ENCODE results near the gene SHC2. TPM values are rescaled to one million over a fixed set of nuclear protein-coding genes. Genes with fewer than 3 reads are reported as not detected.

Gene SHC2
- total RNA-seq, 8 experiments from 2014 or later: 4.6 to 57.6 (median 33.0) TPM

DNA sequence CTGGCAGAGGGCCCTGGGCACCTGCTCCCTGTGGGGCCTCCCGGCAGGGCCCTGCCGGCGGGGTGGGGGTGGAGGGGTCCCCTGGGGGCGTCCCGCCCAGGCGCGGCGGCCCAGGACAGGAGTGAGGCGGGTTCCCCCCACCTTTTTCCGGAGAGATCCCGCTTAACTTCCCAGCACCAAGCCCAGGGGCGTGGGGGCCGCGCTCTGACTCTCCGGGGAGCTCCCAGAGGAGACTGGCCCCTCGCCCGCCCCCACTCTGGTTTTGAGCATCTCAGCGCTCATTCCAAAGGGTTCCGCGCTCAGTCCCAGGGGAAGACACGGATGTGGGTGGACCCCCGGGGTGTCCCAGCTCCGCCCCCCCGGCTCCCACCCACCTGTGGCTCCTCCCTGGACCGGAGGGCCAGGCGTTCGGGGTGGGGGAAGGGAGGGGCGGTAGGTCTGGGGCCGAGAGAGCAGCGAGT is 52.4 kb downstream of the SHC2 start:
- no peak overlapping the region for H3K27ac ChIP-seq
- H3K4me3 ChIP-seq: peak overlapping the region; percentile 58 to 91 (median 65)
- WGBS, 10 experiments: no CpG with 5 or more reads among the region's 30 CpGs
- peak in 6 of 8 experiments; percentile 7 to 36 (median 18) for ATAC-seq (replicated peaks in 6 of 8)
- in situ Hi-C loops (cut with MboI; ENCODE audit: low pct_unique_long_range_greater_than_20kb in 2 of 9, low sequenced_read_pairs in 9 of 9, unreplicated experiment in 9 of 9): no loop called here
- peaks cover 52 to 54% of the 10 kb centered on the region in 2 donors for H3K4me1 ChIP-seq (replicated peaks in 1 of 2)

GRCh38 chr19:407511-408440 is 53.1 kb downstream of the SHC2 start:
- H3K27ac ChIP-seq: no peak overlapping the region
- no peak for ATAC-seq (replicated peaks in 6 of 8)
- 60 to 86% (median 83%) methylated on average over 2 to 7 of the region's 70 CpGs; no CpG with 5 or more reads in 7 of the 10 experiments for WGBS, 10 experiments
- H3K4me1 ChIP-seq (replicated peaks in 1 of 2): peaks cover 52 to 54% of the 10 kb centered on the region in 2 donors
- peak overlapping the region; percentile 58 to 91 (median 65) for H3K4me3 ChIP-seq
- in situ Hi-C loops (cut with MboI; ENCODE audit: low pct_unique_long_range_greater_than_20kb in 2 of 9, low sequenced_read_pairs in 9 of 9, unreplicated experiment in 9 of 9): no loop called here

DNA sequence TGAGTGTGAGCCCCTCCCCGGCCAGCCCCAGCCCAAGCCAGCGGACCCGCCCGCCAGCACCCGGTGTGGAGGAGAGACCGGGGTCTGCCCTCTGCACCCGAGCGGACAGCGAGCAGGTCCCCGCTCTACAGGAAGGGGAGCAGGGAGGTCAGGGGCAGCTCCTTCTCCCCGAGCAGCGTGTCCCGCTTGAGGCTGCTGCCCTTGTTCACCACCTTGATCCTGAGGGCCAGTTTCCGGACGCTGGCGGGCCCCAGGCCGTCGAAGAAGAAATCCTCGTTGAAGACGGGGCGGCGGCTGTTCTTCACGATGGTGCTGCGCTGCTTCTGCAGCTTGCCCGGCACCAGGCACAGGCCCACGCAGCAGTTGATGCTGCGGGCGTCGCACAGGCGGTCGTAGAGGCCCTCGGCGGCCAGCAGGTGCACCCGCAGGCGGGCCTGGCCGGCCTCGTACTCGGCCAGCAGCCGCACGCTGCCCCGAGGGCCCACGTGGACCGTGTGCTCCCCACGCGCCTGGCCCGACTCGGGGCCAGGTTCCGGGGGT is 53.8 kb downstream of the SHC2 start:
- in situ Hi-C loops (cut with MboI; ENCODE audit: low pct_unique_long_range_greater_than_20kb in 2 of 9, low sequenced_read_pairs in 9 of 9, unreplicated experiment in 9 of 9): no loop called here
- no peak overlapping the region for H3K4me3 ChIP-seq
- peak in 3 of 8 experiments; percentile 11 to 16 (median 14) for ATAC-seq (replicated peaks in 6 of 8)
- H3K4me1 ChIP-seq (replicated peaks in 1 of 2): peaks cover 49 to 51% of the 10 kb centered on the region in 2 donors
- 73 to 100% (median 86%) methylated on average over 1 to 19 of the region's 48 CpGs; no CpG with 5 or more reads in 6 of the 10 experiments for WGBS, 10 experiments
- H3K27ac ChIP-seq: no peak overlapping the region

DNA sequence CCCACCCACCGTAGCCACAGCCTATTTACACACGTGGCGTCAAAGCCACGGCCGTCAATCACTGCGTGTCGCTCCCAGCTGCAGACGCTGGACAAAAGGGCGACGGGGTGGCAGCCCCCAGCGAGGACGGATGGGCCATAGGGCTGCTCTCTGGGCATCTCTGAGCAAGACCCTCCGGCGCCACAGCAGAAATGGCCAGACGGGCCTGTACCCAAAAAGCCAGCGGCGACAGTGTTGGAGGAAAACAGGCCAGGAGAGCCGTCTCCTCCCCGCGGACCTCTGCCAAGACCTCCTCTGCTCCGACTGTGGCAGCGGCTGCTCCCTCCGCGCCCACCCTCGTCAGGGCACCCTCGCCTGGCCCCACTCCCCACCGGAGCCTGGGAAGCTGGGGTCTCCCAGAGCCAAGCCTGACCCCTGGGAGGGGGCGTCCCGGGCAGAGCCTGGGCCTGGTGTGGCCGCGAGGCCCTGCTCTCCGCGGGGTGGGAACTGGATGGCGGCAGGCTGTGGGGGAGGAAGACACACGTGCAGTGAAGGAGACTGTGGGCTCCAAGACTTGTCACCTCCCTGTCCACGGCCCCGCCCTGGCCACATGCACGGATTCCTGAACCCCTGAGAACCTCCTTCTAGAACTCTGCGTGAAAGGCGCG is 54.6 kb downstream of the SHC2 start:
- no peak overlapping the region for H3K4me3 ChIP-seq
- H3K4me1 ChIP-seq (replicated peaks in 1 of 2): peaks cover 47 to 48% of the 10 kb centered on the region in 2 donors
- peak in 5 of 8 experiments; percentile 9 to 15 (median 13) for ATAC-seq (replicated peaks in 6 of 8)
- peak overlapping the region in 1 of 2 donors; percentile 23 for H3K27ac ChIP-seq
- in situ Hi-C loops (cut with MboI; ENCODE audit: low pct_unique_long_range_greater_than_20kb in 2 of 9, low sequenced_read_pairs in 9 of 9, unreplicated experiment in 9 of 9): no loop called here
- WGBS, 10 experiments: 17 to 60% (median 31%) methylated on average over 1 to 12 of the region's 41 CpGs; no CpG with 5 or more reads in 7 of the 10 experiments

DNA sequence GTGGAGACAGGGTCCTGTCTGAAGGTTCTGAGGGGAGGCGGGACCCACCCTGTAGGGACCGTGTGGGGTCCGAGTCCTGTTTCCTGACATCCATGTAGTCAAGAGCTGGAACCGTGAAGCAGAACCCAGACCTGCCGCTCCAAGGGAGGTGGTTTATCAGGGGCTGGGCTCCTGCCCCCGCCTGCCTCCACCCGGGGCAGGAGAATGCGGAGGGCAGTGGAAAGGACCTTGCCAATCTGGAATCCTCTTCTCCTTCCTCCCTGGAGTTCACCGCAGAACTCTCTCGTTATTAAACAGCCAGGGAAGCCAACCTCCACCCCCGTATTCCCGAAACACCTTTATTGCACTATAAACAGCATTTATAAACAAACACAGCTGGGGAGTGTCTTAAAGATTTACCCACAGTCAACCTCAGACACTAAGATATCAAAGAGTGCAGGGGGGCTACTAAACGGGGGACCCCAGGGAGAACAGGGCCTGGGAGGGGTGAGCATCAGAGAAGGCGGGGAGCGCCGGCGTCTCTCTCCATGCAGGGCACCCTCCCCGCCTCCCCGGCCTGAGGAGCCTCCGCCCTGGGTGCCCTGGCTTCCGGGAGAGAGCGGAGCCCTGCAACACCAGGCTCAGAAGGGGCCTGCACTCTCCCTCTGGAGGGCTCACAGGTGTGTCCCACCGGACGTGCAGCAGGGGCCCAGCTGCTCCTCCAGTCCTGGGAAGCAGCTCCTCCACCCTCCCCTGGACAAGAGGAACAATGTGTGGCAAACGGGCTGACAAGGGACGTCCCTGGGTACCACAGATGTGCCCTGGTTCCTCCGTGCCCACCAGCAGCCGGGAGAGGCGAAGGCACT is 55.5 kb downstream of the SHC2 start:
- peak in 3 of 8 experiments; percentile 3 to 6 (median 5) for ATAC-seq (replicated peaks in 6 of 8)
- H3K4me3 ChIP-seq: no peak overlapping the region
- no peak overlapping the region for H3K27ac ChIP-seq
- in situ Hi-C loops (cut with MboI; ENCODE audit: low pct_unique_long_range_greater_than_20kb in 2 of 9, low sequenced_read_pairs in 9 of 9, unreplicated experiment in 9 of 9): no loop called here
- peaks cover 47 to 48% of the 10 kb centered on the region in 2 donors for H3K4me1 ChIP-seq (replicated peaks in 1 of 2)
- WGBS, 10 experiments: 0 to 100% (median 20%) methylated on average over 1 to 8 of the region's 29 CpGs; no CpG with 5 or more reads in 4 of the 10 experiments

DNA sequence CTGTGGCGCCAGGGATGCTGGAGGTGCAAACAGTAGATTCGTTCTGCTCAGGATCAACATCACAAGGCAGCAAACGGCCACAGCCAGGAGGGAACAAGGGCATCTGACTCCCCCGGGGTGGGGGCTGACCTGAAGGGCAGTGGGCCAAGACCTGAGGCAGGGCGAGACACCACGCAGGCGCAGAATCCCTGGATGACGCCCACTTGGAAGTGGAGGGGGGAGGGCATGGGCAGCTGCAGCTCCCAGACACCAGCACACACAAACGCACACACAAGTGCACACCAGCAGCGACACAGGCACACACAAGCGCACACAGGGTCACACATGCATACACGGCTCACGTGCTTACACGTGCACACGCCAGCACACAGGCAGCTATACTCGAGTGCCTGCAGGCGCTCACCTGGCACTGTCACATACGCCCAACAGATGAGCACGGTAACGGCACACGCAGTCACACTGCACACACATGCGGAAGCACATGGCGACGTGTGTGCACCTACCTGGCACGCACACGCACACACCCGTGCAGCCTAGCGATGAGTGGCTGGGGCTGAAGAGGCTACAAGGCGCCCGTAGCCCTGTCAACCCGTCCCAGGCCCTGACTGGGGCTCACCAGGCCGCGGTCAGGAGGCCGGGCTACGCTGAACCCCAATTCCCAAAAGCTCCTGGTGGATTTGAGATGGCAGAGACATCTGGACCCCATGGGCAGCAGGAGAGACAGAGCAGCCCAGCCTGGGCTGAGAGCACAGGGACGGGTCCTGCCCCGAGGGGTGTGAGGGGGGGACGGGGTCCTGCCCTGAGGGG is 57.4 kb downstream of the SHC2 start:
- peak in 2 of 8 experiments; percentile 8 to 18 for ATAC-seq (replicated peaks in 6 of 8)
- in situ Hi-C loops (cut with MboI; ENCODE audit: low pct_unique_long_range_greater_than_20kb in 2 of 9, low sequenced_read_pairs in 9 of 9, unreplicated experiment in 9 of 9): no loop called here
- 73 to 90% (median 85%) methylated on average over 2 to 10 of the region's 38 CpGs; no CpG with 5 or more reads in 6 of the 10 experiments for WGBS, 10 experiments
- peaks cover 40% of the 10 kb centered on the region in 2 donors for H3K4me1 ChIP-seq (replicated peaks in 1 of 2)
- no peak overlapping the region for H3K4me3 ChIP-seq
- H3K27ac ChIP-seq: no peak overlapping the region

GRCh38 chr19:402786-403185 is 58.0 kb downstream of the SHC2 start:
- H3K27ac ChIP-seq: no peak overlapping the region
- ATAC-seq (replicated peaks in 6 of 8): no peak
- no peak overlapping the region for H3K4me3 ChIP-seq
- 79 to 100% (median 94%) methylated on average over 1 to 7 of the region's 11 CpGs; no CpG with 5 or more reads in 6 of the 10 experiments for whole genome bisulfite sequencing, 10 experiments
- in situ Hi-C loops (cut with MboI; ENCODE audit: low pct_unique_long_range_greater_than_20kb in 2 of 9, low sequenced_read_pairs in 9 of 9, unreplicated experiment in 9 of 9): no loop called here
- H3K4me1 ChIP-seq (replicated peaks in 1 of 2): peaks cover 33 to 36% of the 10 kb centered on the region in 2 donors

GRCh38 chr19:401866-402511 is 58.8 kb downstream of the SHC2 start:
- WGBS, 10 experiments: 7 to 90% (median 23%) methylated on average over 2 to 18 of the region's 38 CpGs; no CpG with 5 or more reads in 4 of the 10 experiments
- Histone ChIP-seq H3K4me3 (peak overlapping the region in 1 of 5 donors; percentile 8), H3K4me1 (replicated peaks in 1 of 2) (peaks cover 28 to 30% of the 10 kb centered on the region in 2 donors), H3K27ac (peak overlapping the region; percentile 42 to 52)
- in situ Hi-C loops (cut with MboI; ENCODE audit: low pct_unique_long_range_greater_than_20kb in 2 of 9, low sequenced_read_pairs in 9 of 9, unreplicated experiment in 9 of 9): no loop called here
- peak in 7 of 8 experiments; percentile 10 to 64 (median 51) for ATAC-seq (replicated peaks in 6 of 8)

GRCh38 chr19:400976-401865 is 59.6 kb downstream of the SHC2 start:
- whole genome bisulfite sequencing, 10 experiments: 63 to 88% (median 87%) methylated on average over 3 to 9 of the region's 43 CpGs; no CpG with 5 or more reads in 7 of the 10 experiments
- in situ Hi-C loops (cut with MboI; ENCODE audit: low pct_unique_long_range_greater_than_20kb in 2 of 9, low sequenced_read_pairs in 9 of 9, unreplicated experiment in 9 of 9): no loop called here
- H3K4me3 ChIP-seq: no peak overlapping the region
- H3K27ac ChIP-seq: no peak overlapping the region
- H3K4me1 ChIP-seq (replicated peaks in 1 of 2): peaks cover 20 to 23% of the 10 kb centered on the region in 2 donors
- ATAC-seq (replicated peaks in 6 of 8): peak in 4 of 8 experiments; percentile 2 to 16 (median 7)

GRCh38 chr19:399370-399769 is 61.5 kb downstream of the SHC2 start:
- in situ Hi-C loops (cut with MboI; ENCODE audit: low pct_unique_long_range_greater_than_20kb in 2 of 9, low sequenced_read_pairs in 9 of 9, unreplicated experiment in 9 of 9): no loop called here
- no CpG with 5 or more reads among the region's 9 CpGs for WGBS, 10 experiments
- no peak for ATAC-seq (replicated peaks in 6 of 8)

More at GRCh38 chr19:399370-399769, 61.5 kb downstream of the SHC2 start:
- peaks cover 9 to 10% of the 10 kb centered on the region in 2 donors for H3K4me1 ChIP-seq (replicated peaks in 1 of 2)
- H3K4me3 ChIP-seq: no peak overlapping the region
- no peak overlapping the region for H3K27ac ChIP-seq

All from motor neuron (in vitro differentiated cells).